Common myeloid progenitor, CD34-positive (primary cell): Measurements from ENCODE around the gene MED12L.
"Not testable (repeated sequence)": the region's sequence is repeated elsewhere in the genome, so short reads cannot be mapped to it uniquely, and the experiment has no call there.

ENCODE experiments used
- CTCF ChIA-PET: fragments of 350-600 bp; sonication (Branson Sonifier 250); formaldehyde crosslinking; loops from one replicate; lab custom pipeline; 2021; ENCODE audit warnings: antibody characterized with exemption; lab: Charles Lee
- POLR2A ChIA-PET: fragments of 350-600 bp; sonication (Branson Sonifier 250); formaldehyde crosslinking; loops from one replicate; lab custom pipeline; 2021; ENCODE audit warnings: antibody characterized with exemption; lab: Charles Lee
- DNase-seq, 3 donors: peaks; one replicate each; pipeline versions ENCODE4 v3.0.0 to v3.0.0-alpha.2; 2013
- H3K27ac ChIP-seq, 2 experiments: 1 replicate in 1 of 2; 2 replicates in 1 of 2; pipeline ENCODE4 v1.7.0; 2013; ENCODE audit warnings: inconsistent platforms in 2 of 2, low read length in 2 of 2, mild to moderate bottlenecking in 2 of 2, low read depth in 1 of 2, moderate library complexity in 1 of 2; ENCODE audit not compliant: severe bottlenecking in 2 of 2, insufficient read depth in 1 of 2, poor library complexity in 1 of 2
- H3K27me3 ChIP-seq, 5 experiments: replicated peaks in 2 of 5; 1 replicate in 3 of 5; 2 replicates in 2 of 5; pipeline versions ENCODE4 v1.6.1 to v1.7.0; 2013; ENCODE audit warnings: low read length in 4 of 5, mild to moderate bottlenecking in 2 of 5, moderate library complexity in 2 of 5, inconsistent platforms in 1 of 5; ENCODE audit not compliant: insufficient read depth in 5 of 5, control insufficient read depth in 4 of 5
- H3K36me3 ChIP-seq, 4 experiments: 1 replicate in 2 of 4; 2 replicates in 2 of 4; pipeline versions ENCODE4 v1.6.1 to v1.7.0; 2013; ENCODE audit warnings: low read length in 3 of 4, control low read depth in 1 of 4, mild to moderate bottlenecking in 1 of 4; ENCODE audit not compliant: control insufficient read depth in 4 of 4, insufficient read depth in 4 of 4
- H3K4me1 ChIP-seq, 4 experiments: 1 replicate in 3 of 4; 2 replicates in 1 of 4; pipeline versions ENCODE4 v1.6.1 to v1.7.1; 2013; ENCODE audit warnings: low read length in 3 of 4, mild to moderate bottlenecking in 3 of 4, control low read depth in 1 of 4, inconsistent platforms in 1 of 4, moderate library complexity in 1 of 4; ENCODE audit not compliant: control insufficient read depth in 4 of 4, insufficient read depth in 4 of 4; ENCODE audit errors: control extremely low read depth in 1 of 4
- H3K4me3 ChIP-seq, 7 experiments: 1 replicate in 4 of 7; 2 replicates in 3 of 7; pipeline versions ENCODE4 v1.5.1 to v1.7.0; 2013; ENCODE audit warnings: mild to moderate bottlenecking in 7 of 7, low read length in 6 of 7, moderate library complexity in 6 of 7, inconsistent platforms in 2 of 7, low read depth in 2 of 7, control low read depth in 1 of 7; ENCODE audit not compliant: insufficient read depth in 4 of 7, control insufficient read depth in 1 of 7; ENCODE audit errors: extremely low read depth in 1 of 7
- H3K9me3 ChIP-seq, 5 experiments: 1 replicate in 4 of 5; 2 replicates in 1 of 5; pipeline versions ENCODE4 v1.6.1 to v1.7.1; 2013; ENCODE audit warnings: low read length in 4 of 5, mild to moderate bottlenecking in 2 of 5, inconsistent platforms in 1 of 5, low read depth in 1 of 5, moderate library complexity in 1 of 5; ENCODE audit not compliant: control insufficient read depth in 4 of 5, insufficient read depth in 2 of 5; ENCODE audit errors: control extremely low read depth in 1 of 5
- WGBS: methylation state at CpG from one replicate; pipeline ENCODE4 v1.1.5; 2013; ENCODE audit not compliant: insufficient coverage; 5-methylcytosine and 5-hydroxymethylcytosine counted together

Gene MED12L

DNA sequence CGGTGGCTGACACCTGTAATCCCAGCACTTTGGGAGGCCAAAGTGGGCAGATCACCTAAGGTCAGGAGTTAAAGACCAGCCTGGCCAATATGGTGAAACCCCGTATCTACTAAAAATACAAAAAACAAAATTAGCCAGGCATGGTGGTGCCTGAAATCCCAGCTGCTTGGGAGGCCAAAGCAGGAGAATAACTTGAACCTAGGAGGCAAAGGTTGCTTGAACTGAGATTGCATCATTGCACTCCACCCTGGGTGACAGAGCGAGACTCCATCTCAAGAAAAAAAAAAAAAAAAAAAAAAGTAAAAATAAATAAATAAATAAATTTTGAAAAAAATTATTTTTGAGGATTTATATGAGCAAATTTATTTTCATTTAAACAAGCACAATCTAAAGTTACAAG, 306.7 kb downstream of the MED12L start:
- Histone ChIP-seq H3K4me1 (peaks cover 0 to 11% (median 6%) of the 10 kb centered on the region in 4 experiments), H3K36me3 (peaks cover 0 to 71% (median 15%) of the 10 kb centered on the region in 4 experiments)
- CTCF ChIA-PET, POLR2A ChIA-PET, H3K9me3 ChIP-seq, H3K4me3 ChIP-seq, H3K27ac ChIP-seq, H3K27me3 ChIP-seq, DNase-seq: not testable (repeated sequence)
- WGBS, result no CpG with 5 or more reads among the region's 3 CpGs

DNA sequence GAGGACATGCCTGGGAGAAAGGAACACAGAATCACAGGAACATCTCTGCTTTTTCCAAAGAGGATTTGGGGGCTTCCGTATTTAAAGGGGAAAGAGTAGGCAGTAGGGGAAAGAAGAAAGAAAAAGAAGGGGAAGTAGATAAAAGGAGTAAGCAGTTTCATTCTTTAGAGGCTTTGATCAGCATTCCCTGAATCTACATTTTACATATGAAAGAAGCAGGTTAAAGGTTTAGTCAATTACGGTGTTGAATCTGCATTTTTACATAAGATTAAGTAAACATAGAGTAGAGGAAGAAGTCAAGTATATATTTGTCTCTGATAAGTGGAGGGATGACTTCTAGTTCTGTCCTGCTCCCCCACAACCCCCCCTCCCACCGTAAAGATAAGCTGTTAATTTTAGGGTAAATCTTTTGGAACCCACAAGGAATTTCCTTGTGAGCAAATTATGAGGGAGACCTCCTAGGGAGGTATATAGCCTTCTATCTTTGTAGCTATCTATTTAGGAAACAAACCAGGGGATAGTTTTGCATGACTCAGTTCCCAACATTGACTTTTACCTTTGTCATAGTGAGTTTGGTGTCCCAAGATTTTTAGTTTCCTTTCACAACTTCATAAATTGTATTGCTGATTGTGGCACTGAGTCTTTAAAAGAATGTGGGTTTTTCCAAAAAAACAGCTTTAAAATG, 307.8 kb downstream of the MED12L start:
- Histone ChIP-seq H3K27me3 (no peaks in the 10 kb centered on the region), H3K27ac (no peak overlapping the region), H3K9me3 (no peaks in the 10 kb centered on the region), H3K4me3 (no peak overlapping the region), H3K4me1 (peaks cover 0 to 2% (median under 1%) of the 10 kb centered on the region in 4 experiments), H3K36me3 (peaks cover 0 to 72% (median 15%) of the 10 kb centered on the region in 4 experiments)
- no peak for DNase-seq
- CTCF ChIA-PET, result interaction anchor here (0.8 kb wide), 1 partner anchor 11 kb away, joined by 3 read pairs; no protein-coding TSS in a partner anchor
- POLR2A ChIA-PET, result no interaction called here
- WGBS, result 100% methylated on average over 1 of the region's 3 CpGs

DNA sequence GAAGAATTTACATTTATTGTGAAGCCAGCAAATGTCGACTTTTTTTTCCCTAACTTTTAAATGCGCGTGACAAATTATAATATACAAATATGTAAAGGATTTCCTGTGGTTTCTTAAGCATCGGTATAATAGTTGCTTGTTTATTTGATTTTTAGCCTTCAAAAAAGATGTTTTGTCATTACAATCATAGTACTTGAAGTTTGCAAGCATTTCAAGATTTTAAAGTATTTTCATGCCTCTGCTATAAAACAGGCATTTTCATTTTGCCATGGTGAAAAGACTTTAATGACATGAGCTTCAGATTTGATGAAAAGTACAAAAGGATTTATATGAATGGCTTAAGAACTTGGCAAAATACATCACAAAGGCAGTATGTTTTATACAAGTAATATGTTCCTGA, 308.5 kb downstream of the MED12L start:
- H3K4me3 ChIP-seq, result no peak overlapping the region
- no peaks in the 10 kb centered on the region for H3K9me3 ChIP-seq
- H3K27ac ChIP-seq, result no peak overlapping the region
- no CpG with 5 or more reads among the region's 4 CpGs for WGBS
- no peak for DNase-seq
- no peaks in the 10 kb centered on the region for H3K4me1 ChIP-seq
- no peaks in the 10 kb centered on the region for H3K27me3 ChIP-seq
- ChIA-PET CTCF (no interaction called here), POLR2A (no interaction called here)
- H3K36me3 ChIP-seq, result peaks cover 0 to 73% (median 17%) of the 10 kb centered on the region in 4 experiments

DNA sequence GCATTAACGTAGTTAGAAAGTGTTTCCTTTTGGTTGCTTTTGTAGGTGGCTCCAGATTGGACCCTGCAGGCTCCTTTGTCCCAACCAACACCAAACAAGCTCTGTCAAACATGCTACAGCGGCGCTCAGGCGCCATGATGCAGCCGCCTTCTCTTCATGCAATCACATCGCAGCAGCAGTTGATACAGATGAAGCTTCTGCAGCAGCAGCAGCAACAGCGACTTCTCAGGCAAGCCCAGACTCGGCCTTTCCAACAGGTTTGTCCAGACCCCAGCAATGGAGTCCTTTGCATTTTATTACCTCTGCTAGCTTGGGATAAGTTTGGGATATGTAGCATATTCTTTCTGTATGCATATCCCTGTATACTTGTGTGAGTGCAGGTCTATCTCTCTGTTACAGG, 309.1 kb downstream of the MED12L start:
- no peaks in the 10 kb centered on the region for H3K4me1 ChIP-seq
- H3K4me3 ChIP-seq, result no peak overlapping the region
- no peaks in the 10 kb centered on the region for H3K9me3 ChIP-seq
- CTCF ChIA-PET, result interaction anchor here (1.9 kb wide), 1 partner anchor 32 kb away, joined by 5 read pairs; no protein-coding TSS in a partner anchor
- WGBS, result 98% methylated on average over 7 of the region's 8 CpGs
- DNase-seq, result no peak
- no peak overlapping the region for H3K27ac ChIP-seq
- H3K27me3 ChIP-seq, result no peaks in the 10 kb centered on the region
- peaks cover 0 to 66% (median 14%) of the 10 kb centered on the region in 4 experiments for H3K36me3 ChIP-seq
- POLR2A ChIA-PET, result no interaction called here

DNA sequence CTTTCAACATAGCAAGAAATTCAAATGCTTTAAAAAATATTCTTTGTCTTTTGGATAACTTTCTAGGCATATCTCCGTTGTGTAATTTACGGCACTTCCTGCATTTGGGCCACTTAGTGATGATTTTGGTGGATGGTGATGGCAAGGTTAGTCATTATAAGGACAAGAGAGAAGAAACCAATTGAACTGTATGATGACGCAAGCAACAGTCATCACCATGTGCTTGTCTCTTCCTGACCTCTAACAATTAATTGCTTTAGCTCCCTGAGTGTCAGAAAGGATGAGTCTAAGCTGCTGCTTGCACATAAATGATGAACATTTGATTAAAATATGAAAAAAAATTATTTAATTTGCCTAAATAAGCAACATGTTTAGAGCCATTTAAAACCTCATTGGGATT, 310.3 kb downstream of the MED12L start:
- Histone ChIP-seq H3K27me3 (no peaks in the 10 kb centered on the region), H3K4me3 (no peak overlapping the region), H3K4me1 (no peaks in the 10 kb centered on the region), H3K36me3 (peaks cover 0 to 65% (median 14%) of the 10 kb centered on the region in 4 experiments), H3K9me3 (peaks cover 0 to 2% (median 0%) of the 10 kb centered on the region in 5 experiments), H3K27ac (no peak overlapping the region)
- no peak for DNase-seq
- ChIA-PET CTCF (interaction anchor here (1.9 kb wide), 1 partner anchor 30 kb away, joined by 5 read pairs; no protein-coding TSS in a partner anchor), POLR2A (no interaction called here)
- 100% methylated on average over 3 of the region's 3 CpGs for WGBS

DNA sequence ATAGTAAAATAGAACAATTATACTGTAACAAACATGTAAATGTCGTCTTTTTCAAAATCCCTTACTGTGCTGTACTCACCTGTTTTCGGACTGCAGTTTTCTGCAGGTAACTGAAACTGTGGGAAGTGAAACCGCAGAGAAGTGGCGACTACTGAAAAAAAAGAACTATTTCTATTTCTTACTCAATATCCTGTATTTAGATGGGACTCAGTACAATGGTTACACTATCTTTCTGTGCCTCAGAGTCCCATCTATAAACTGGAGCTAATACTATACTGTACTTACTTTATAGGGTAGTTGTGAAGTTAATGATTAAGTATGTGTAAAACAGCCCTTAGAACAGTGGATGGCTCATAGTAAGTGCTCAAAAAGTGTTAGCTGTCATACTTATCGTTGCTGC, 313.4 kb downstream of the MED12L start:
- ChIA-PET CTCF (interaction anchor here (1.2 to 1.5 kb wide), 2 partner anchors 78 to 438 kb away, joined by 4 to 5 read pairs; no protein-coding TSS in a partner anchor), POLR2A (no interaction called here)
- no peaks in the 10 kb centered on the region for H3K27me3 ChIP-seq
- H3K27ac ChIP-seq, result no peak overlapping the region
- H3K36me3 ChIP-seq, result peaks cover 0 to 57% (median 12%) of the 10 kb centered on the region in 4 experiments
- 100% methylated on average over 1 of the region's 5 CpGs for WGBS
- peaks cover 0 to 2% (median 0%) of the 10 kb centered on the region in 5 experiments for H3K9me3 ChIP-seq
- H3K4me1 ChIP-seq, result no peaks in the 10 kb centered on the region
- DNase-seq, result no peak
- no peak overlapping the region for H3K4me3 ChIP-seq

DNA sequence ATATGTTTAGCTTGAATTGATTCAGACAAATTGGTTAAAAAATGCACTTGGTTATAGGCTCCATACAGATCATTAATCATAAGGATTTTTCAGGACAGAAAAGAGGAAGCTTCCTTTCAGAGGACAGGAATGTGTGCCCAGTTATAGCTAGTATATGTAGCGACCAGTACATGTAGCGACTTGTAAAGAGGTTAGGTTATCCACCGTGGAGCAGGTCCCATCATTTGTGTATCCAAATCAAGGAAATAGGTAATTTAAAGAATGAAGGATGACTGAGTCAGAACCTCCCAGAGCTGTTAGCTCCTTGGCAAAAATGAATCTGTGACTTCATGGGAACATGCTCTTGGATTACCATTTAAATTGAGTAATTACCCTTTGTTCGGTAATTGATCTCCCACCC, 314.9 kb downstream of the MED12L start:
- POLR2A ChIA-PET, result no interaction called here
- H3K9me3 ChIP-seq, result peaks cover 0 to 2% (median 0%) of the 10 kb centered on the region in 5 experiments
- no peaks in the 10 kb centered on the region for H3K27me3 ChIP-seq
- 100% methylated on average over 3 of the region's 4 CpGs for WGBS
- H3K4me1 ChIP-seq, result peaks cover 0 to 10% (median 6%) of the 10 kb centered on the region in 4 experiments
- H3K36me3 ChIP-seq, result peaks cover 0 to 44% (median 10%) of the 10 kb centered on the region in 4 experiments
- no peak overlapping the region for H3K27ac ChIP-seq
- no peak for DNase-seq
- H3K4me3 ChIP-seq, result no peak overlapping the region
- CTCF ChIA-PET, result interaction anchor here (0.9 to 1.2 kb wide), 3 partner anchors 9 to 17 kb away, joined by 3 to 4 read pairs (median 3); partner anchors contain the start of gene P2RY12
